ENCODE data around the gene SCGB1A1. TPM values are rescaled to one million over a fixed set of nuclear protein-coding genes. Genes with fewer than 3 reads are reported as not detected.

SCGB1A1 gene
- polyA plus RNA-seq, 1 donor from 2014 or later: not detected

GRCh38 chr11:62435846-62436660, 17.2 kb downstream of the SCGB1A1 start:
- no peaks in the 10 kb centered on the region for H3K9me2 ChIP-seq (ENCODE audit: insufficient read depth, low read length)
- no peak overlapping the region for H3K9ac ChIP-seq (ENCODE audit: low read length)
- no peak overlapping the region for H3K4me3 ChIP-seq (ENCODE audit: low read length)
- H4K20me1 ChIP-seq (ENCODE audit: insufficient read depth): no peaks in the 10 kb centered on the region
- no peaks in the 10 kb centered on the region for H3K36me3 ChIP-seq (ENCODE audit: insufficient read depth, low read length)
- H3K27me3 ChIP-seq (ENCODE audit: insufficient read depth, low read depth, low read length): no peaks in the 10 kb centered on the region
- TF ChIP-seq POLR2AphosphoS5 (IDR thresholded peaks at IDR 0.05): no peak
- no peak for TF ChIP-seq MXI1 (conservative IDR thresholded peaks at IDR 0.05; ENCODE audit: poor library complexity, severe bottlenecking)
- no peak for TF ChIP-seq TAF1 (IDR thresholded peaks at IDR 0.05; ENCODE audit: low read depth)
- TF ChIP-seq RAD21 (conservative IDR thresholded peaks at IDR 0.05): no peak
- no peak for TF ChIP-seq EP300 (conservative IDR thresholded peaks at IDR 0.05; ENCODE audit: poor library complexity, severe bottlenecking)
- TF ChIP-seq CTCF (IDR thresholded peaks at IDR 0.05; ENCODE audit: poor library complexity, severe bottlenecking): no peak
- no peak for TF ChIP-seq REST (IDR thresholded peaks at IDR 0.05; ENCODE audit: borderline replicate concordance)
- TF ChIP-seq EZH2 (IDR thresholded peaks at IDR 0.05; ENCODE audit: borderline replicate concordance, insufficient read depth, low read length, poor library complexity, severe bottlenecking): no peak
- TF ChIP-seq SMC3 (conservative IDR thresholded peaks at IDR 0.05; ENCODE audit: poor library complexity): no peak
- H2AFZ ChIP-seq (ENCODE audit: low read depth, low read length): no peak overlapping the region
- H3K27ac ChIP-seq (ENCODE audit: low read length): no peak overlapping the region
- no peak overlapping the region for H3K4me2 ChIP-seq (ENCODE audit: low read length)
- H3F3A ChIP-seq (ENCODE audit: insufficient read depth, low read length, poor library complexity, severe bottlenecking): no peaks in the 10 kb centered on the region
- no peaks in the 10 kb centered on the region for H3K79me2 ChIP-seq (replicated peaks; ENCODE audit: insufficient read depth, low read length)
- no peaks in the 10 kb centered on the region for H3K9me3 ChIP-seq (ENCODE audit: low read length)

GRCh38 chr11:62437616-62438015, 18.8 kb downstream of the SCGB1A1 start:
- H3K79me2 ChIP-seq (replicated peaks; ENCODE audit: insufficient read depth, low read length): no peaks in the 10 kb centered on the region
- no peak for TF ChIP-seq RAD21 (conservative IDR thresholded peaks at IDR 0.05)
- no peak for TF ChIP-seq SMC3 (conservative IDR thresholded peaks at IDR 0.05; ENCODE audit: poor library complexity)
- no peak for TF ChIP-seq CTCF (IDR thresholded peaks at IDR 0.05; ENCODE audit: poor library complexity, severe bottlenecking)
- no peak for TF ChIP-seq EZH2 (IDR thresholded peaks at IDR 0.05; ENCODE audit: borderline replicate concordance, insufficient read depth, low read length, poor library complexity, severe bottlenecking)
- H3K4me3 ChIP-seq (ENCODE audit: low read length): no peak overlapping the region
- H3K9me2 ChIP-seq (ENCODE audit: insufficient read depth, low read length): no peaks in the 10 kb centered on the region
- no peak overlapping the region for H2AFZ ChIP-seq (ENCODE audit: low read depth, low read length)
- no peaks in the 10 kb centered on the region for H4K20me1 ChIP-seq (ENCODE audit: insufficient read depth)
- no peak overlapping the region for H3K27ac ChIP-seq (ENCODE audit: low read length)
- H3K36me3 ChIP-seq (ENCODE audit: insufficient read depth, low read length): no peaks in the 10 kb centered on the region
- H3K9ac ChIP-seq (ENCODE audit: low read length): no peak overlapping the region
- H3K4me2 ChIP-seq (ENCODE audit: low read length): no peak overlapping the region
- H3F3A ChIP-seq (ENCODE audit: insufficient read depth, low read length, poor library complexity, severe bottlenecking): no peaks in the 10 kb centered on the region
- no peaks in the 10 kb centered on the region for H3K27me3 ChIP-seq (ENCODE audit: insufficient read depth, low read depth, low read length)
- no peaks in the 10 kb centered on the region for H3K9me3 ChIP-seq (ENCODE audit: low read length)

Data from neural cell (in vitro differentiated cells).